ENCODE measurements around the gene CTSE.

DNA sequence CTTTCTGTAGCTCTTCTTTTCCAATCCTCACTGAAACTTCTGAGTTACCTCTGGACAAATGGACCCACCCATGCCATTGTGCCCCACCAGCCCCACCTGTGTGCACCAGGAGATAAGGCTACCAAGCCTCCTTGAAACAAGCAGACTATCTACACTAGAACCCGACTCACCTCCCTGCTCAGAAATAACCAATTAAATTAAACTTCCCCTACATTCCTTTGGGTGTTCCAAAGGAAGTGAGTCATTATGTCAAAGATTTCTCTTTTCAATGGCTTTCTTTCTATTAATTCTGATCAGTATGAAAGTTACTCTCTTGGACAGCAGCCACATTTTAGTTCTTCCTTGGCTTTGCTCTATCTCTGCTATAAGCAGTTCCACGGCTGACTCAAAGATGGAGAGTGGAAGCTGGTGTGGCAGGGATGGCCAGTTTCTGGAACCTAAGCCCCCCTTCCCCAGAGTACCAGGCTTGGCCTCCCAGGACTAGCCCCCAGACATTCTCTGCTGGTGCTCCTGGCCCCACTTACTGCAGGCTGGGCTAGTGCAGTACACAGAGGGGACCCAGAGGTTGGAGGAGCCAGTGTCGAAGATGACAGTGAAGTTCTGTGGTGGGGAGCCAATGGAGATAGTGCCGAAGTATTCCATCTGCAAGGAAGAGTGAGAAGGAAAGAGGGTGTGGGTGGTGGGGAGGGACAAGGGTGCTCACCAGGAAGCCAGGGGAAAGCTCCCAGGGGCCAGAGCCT is 1.9 kb downstream of the CTSE start:
- TF ChIP-seq, protein P1, sequence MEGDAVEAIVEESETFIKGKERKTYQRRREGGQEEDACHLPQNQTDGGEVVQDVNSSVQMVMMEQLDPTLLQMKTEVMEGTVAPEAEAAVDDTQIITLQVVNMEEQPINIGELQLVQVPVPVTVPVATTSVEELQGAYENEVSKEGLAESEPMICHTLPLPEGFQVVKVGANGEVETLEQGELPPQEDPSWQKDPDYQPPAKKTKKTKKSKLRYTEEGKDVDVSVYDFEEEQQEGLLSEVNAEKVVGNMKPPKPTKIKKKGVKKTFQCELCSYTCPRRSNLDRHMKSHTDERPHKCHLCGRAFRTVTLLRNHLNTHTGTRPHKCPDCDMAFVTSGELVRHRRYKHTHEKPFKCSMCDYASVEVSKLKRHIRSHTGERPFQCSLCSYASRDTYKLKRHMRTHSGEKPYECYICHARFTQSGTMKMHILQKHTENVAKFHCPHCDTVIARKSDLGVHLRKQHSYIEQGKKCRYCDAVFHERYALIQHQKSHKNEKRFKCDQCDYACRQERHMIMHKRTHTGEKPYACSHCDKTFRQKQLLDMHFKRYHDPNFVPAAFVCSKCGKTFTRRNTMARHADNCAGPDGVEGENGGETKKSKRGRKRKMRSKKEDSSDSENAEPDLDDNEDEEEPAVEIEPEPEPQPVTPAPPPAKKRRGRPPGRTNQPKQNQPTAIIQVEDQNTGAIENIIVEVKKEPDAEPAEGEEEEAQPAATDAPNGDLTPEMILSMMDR (IDR thresholded peaks at IDR 0.05 in 2 of 3, conservative IDR thresholded peaks at IDR 0.05 in 1 of 3; ENCODE audit: insufficient read depth in 2 of 3, low read depth in 1 of 3, low read length in 3 of 3): no peak
- no peak for TF ChIP-seq ZNF384 (IDR thresholded peaks at IDR 0.05; ENCODE audit: low read depth, low read length)
- TF ChIP-seq TCF7 (IDR thresholded peaks at IDR 0.05; ENCODE audit: borderline replicate concordance): no peak
- TF ChIP-seq CBFB (CRISPR knock-in tag; IDR thresholded peaks at IDR 0.05): no peak
